GM12874 (cell line): ENCODE data around the gene CAMSAP3.

Experiments used
- TF ChIP-seq, protein P1 (sequence below): IDR thresholded peaks from 2 replicates; pipeline ENCODE4 v1.5.1; 2011; ENCODE audit warnings: low read depth, mild to moderate bottlenecking, control low read depth, low read length, moderate library complexity; ENCODE audit not compliant: insufficient read depth

The CAMSAP3 gene

DNA sequence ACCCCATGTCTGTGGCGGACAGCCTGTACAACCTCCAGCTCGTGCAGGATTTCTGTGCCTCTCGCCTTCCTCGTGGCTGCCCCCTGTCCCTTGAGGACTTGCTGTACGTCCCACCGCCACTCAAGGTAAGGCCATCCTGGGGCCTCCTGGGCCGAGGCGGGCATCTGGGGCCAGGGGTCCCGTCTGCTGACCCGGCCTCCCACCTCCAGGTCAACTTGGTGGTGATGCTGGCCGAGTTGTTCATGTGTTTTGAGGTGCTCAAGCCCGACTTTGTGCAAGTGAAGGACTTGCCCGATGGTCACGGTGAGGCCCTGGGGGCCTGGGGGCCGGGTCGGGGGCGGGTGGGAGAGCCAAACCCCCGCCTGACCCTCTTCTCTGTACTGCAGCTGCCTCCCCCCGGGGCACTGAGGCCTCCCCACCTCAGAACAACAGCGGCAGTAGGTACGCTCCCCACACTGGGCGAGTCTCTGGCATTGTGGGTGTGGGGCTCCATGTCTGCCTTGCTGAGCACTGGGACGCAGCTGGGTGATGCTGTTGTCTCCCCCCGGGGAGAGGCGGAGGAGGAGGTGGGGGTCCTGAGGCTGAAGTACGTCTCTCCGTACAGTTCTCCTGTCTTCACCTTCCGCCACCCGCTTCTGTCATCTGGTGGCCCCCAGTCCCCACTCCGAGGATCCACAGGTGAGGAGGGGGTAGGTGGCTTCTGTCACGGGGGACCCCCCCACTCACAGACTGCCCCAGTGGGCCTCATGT, 15.0 kb downstream of the CAMSAP3 start:
- TF ChIP-seq, protein P1, sequence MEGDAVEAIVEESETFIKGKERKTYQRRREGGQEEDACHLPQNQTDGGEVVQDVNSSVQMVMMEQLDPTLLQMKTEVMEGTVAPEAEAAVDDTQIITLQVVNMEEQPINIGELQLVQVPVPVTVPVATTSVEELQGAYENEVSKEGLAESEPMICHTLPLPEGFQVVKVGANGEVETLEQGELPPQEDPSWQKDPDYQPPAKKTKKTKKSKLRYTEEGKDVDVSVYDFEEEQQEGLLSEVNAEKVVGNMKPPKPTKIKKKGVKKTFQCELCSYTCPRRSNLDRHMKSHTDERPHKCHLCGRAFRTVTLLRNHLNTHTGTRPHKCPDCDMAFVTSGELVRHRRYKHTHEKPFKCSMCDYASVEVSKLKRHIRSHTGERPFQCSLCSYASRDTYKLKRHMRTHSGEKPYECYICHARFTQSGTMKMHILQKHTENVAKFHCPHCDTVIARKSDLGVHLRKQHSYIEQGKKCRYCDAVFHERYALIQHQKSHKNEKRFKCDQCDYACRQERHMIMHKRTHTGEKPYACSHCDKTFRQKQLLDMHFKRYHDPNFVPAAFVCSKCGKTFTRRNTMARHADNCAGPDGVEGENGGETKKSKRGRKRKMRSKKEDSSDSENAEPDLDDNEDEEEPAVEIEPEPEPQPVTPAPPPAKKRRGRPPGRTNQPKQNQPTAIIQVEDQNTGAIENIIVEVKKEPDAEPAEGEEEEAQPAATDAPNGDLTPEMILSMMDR = no peak

DNA sequence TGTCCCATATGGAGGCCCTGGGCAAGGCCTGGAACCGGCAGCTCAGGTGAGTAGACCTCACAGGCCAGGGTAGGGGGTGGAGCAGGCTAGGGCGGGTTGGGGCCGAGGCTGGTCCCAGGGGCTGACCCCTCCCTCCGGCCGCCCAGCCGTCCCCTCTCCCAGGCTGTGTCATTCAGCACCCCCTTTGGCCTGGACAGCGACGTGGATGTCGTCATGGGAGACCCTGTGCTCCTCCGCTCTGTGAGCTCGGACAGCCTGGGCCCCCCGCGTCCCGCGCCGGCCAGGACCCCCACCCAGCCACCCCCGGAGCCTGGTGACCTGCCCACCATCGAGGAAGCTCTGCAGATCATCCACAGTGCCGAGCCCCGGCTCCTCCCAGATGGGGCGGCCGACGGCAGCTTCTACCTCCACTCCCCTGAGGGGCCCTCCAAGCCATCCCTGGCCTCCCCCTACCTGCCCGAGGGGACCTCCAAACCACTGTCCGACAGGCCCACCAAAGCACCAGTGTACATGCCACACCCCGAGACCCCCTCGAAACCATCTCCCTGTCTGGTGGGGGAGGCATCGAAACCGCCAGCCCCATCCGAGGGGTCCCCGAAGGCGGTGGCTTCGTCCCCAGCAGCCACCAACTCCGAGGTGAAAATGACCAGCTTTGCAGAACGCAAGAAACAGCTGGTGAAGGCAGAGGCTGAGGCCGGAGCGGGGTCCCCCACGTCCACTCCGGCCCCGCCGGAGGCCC, 16.0 kb downstream of the CAMSAP3 start:
- TF ChIP-seq, protein P1 = no peak

GRCh38 chr19:7612282-7613274, 16.9 kb downstream of the CAMSAP3 start:
- TF ChIP-seq, protein P1 = no peak

- TF ChIP-seq, protein P1 = no peak
Measured at GRCh38 chr19:7614859-7615741, 19.4 kb downstream of the CAMSAP3 start.

DNA sequence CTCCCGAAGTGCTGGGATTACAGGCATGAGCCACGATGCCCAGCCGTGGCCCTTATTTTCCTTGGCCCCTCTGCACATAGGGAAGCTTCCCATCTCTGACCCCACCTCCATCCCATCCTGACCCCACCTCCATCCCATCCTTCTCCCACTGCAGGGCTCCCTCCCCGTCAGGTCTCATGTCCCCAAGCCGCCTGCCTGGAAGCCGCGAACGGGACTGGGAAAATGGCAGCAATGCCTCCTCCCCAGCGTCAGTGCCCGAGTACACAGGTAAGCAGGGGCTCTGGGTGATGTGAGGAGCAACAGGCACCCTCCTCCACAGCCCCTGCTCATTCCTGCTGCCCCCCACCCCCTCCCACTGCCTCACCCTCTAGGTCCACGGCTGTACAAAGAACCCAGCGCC, 21.5 kb downstream of the CAMSAP3 start:
- TF ChIP-seq, protein P1 = no peak

DNA sequence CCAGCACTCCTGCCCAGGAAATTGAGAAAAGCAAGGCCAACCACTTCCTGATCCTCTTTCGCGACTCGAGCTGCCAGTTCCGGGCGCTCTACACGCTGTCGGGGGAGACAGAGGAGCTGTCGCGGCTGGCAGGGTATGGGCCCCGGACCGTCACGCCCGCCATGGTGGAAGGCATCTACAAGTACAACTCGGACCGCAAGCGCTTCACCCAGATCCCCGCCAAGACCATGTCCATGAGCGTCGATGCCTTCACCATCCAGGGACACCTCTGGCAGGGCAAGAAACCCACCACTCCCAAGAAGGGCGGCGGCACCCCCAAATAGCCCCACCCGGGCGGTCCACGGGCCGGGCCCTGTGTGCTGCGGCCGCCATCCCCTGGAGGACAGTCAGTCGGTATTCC, 22.1 kb downstream of the CAMSAP3 start:
- TF ChIP-seq, protein P1 = no peak
